NOMO-1 (cell line): ENCODE measurements around the gene SF1.
A peak's percentile ranks its signal among the peaks of the same experiment; 100 is the strongest.

Source experiments
- DNase-seq, 2 experiments: peaks; one replicate each; lab custom pipeline; 2025; ENCODE audit not compliant: unreplicated experiment in 2 of 2; lab: John Stamatoyannopoulos, UW

SF1 gene

GRCh38 chr11:64750361-64751054, 27.8 kb downstream of the SF1 start:
- no peak for DNase-seq

GRCh38 chr11:64747961-64748665, 30.2 kb downstream of the SF1 start:
- DNase-seq = no peak

GRCh38 chr11:64746486-64746885, 31.9 kb downstream of the SF1 start:
- DNase-seq = no peak

- DNase-seq = peak in 1 of 2 experiments; percentile 61
Observed at GRCh38 chr11:64745521-64746328, 32.6 kb downstream of the SF1 start.

- DNase-seq = peak; percentile 66 to 68
Observed at GRCh38 chr11:64745189-64745520, 33.2 kb downstream of the SF1 start.

- no peak for DNase-seq
Observed at GRCh38 chr11:64744544-64745188, 33.7 kb downstream of the SF1 start.

- DNase-seq = peak; percentile 75 to 86
Observed at GRCh38 chr11:64743591-64744543, 34.5 kb downstream of the SF1 start, which contains the start of gene RASGRP2. Gene RASGRP2 (minus strand): TSS chr11:64744142. CDS start chr11:64742866, 1,276 bp downstream.

- DNase-seq = peak; percentile 63 to 86
Observed at GRCh38 chr11:64742889-64743590, 35.3 kb downstream of the SF1 start.

- DNase-seq = peak; percentile 43 to 52
Observed at GRCh38 chr11:64742087-64742888, 36.1 kb downstream of the SF1 start.

- no peak for DNase-seq
Observed at GRCh38 chr11:64741375-64742086, 36.8 kb downstream of the SF1 start.

GRCh38 chr11:64739871-64740270, 38.5 kb downstream of the SF1 start:
- DNase-seq = no peak

- DNase-seq = no peak
Observed at GRCh38 chr11:64736654-64737053, 41.7 kb downstream of the SF1 start.

GRCh38 chr11:64735725-64736259, 42.5 kb downstream of the SF1 start:
- no peak for DNase-seq

GRCh38 chr11:64734811-64735724, 43.3 kb downstream of the SF1 start:
- DNase-seq = no peak

GRCh38 chr11:64731601-64732000, 46.7 kb downstream of the SF1 start:
- no peak for DNase-seq

GRCh38 chr11:64729851-64730382, 48.4 kb downstream of the SF1 start:
- no peak for DNase-seq
